T-helper 22 cell (primary cell): ENCODE data around the gene COMMD7.
A peak's percentile ranks its signal among the peaks of the same experiment; 100 is the strongest.

Source experiments
- DNase-seq: peaks from one replicate; pipeline ENCODE4 v3.0.0-alpha.2; 2020; ENCODE audit warnings: low read depth

COMMD7 gene

DNA sequence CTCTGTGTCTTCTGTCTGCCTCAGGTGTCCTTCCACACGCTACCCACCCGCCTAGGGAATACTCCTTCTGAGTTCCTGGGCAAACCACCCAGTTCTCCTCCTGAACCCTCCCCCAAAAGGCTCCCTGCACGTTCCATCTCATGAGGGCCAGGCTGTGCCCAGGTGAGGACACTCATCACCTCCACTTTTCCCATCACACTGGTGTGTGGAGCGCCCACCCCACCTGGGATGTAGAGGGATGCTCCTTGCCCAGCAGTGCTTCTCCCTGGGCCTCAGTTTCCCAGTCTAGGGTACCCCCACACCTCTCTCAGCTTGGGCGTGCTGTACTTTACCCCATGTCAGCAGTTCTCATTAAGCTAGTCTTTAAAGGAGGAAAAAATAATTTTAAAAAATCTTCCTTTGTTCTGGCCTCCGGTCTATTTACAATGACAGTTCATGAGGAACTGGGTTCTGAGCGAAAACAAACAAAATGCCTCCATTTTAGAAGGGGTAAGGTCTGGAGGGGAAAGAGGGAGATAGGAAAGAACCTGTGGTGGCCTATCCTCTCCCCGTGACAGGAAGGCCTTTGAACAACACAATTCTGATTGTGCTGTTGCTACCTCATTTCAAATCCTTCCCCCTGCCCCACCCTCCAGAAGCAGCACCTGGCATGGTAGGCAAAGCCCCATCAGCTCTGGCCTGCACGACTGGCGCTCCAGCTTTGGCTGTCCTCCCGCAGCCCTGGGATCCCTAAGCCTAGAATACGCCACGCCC lies 67.9 kb downstream of the COMMD7 start:
- DNase-seq, result no peak

DNA sequence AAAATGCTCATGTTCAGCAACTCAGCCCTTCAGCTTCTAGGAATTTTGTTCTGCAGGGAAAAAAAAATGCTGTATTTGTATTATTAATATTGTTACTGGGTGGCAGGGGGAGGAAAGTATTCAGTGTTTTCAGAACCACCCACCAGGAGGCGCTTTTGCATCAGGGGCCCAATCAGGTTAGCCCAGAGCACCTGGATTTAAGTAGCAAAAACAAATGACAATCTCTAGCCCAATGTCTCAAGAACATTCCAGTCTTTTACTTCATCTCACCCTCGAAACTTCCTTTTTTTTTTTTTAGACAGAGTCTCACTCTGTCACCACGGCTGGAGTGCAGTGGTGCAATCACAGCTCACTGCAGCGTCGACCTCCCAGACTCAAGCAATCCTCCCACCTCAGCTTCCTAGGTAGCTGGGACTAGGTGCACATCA lies 68.9 kb downstream of the COMMD7 start:
- peak; percentile 32 for DNase-seq

DNA sequence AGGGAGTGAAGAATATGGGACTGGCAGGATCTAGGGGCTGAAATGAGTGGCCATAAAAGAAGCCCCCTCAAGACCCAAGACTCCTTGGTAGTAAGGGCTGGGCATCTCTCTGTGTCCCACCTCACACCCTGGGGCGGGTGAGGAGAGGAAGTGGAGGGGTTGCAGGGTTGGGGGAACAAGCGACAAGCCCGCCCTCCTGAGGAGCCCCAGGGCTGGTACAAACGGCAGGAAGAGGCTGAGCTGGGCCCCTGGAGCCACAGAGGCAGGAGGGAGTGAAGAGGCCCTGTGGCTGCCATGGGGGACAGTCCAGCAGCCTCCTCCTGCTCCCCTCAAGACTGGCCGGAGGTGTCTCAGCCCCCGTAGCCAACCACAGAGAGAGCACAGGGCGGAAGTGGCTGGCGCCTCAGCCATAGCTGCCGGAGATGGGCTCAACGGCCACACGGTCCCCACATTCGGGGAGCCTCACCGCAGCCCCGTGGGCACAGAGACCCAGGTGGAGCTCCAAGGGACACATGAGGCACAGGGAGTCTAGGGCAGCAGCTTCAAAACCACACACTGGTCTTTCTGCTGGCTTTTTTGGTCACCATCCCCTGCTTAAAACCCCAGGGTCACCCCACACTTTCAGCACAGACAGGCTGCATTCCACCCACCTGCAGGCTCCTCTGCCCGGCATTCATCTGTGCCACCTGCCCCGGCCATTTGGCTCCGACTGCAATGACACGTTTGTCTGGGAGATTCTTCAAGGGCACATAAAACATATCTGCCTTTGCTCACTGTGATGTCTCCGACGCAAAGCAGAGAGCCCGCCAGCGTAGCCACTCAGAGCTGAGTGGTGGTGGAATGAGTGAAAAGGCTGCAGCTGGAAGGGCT lies 70.0 kb downstream of the COMMD7 start:
- no peak for DNase-seq

DNA sequence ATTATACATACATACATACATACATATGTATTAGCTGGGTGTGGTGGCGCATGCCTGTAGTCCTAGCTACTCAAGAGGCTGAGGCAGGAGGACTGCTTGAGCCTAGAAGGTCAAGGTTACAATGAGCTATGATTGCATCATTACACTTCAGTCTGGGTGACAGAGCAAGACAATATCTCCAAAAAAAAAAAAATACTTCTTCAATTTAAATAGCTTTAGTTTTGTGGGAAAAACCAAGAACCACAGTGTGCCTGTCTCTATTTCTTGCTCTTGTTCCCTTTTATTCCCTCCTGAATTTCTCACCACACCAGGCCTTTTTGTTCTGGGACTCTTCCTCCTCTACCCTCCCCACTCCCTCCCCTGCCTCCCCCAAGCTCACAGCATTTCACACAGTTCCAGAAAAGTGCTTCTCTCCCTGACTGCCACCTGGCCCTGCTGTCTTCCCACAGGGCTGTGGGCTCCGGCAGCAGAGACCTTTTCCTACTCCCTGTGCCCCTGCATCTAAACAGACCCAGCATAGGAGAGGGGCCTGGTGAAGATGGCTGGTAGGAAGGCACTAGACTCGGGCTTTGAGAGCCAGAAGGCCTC lies 70.8 kb downstream of the COMMD7 start:
- DNase-seq, result no peak

DNA sequence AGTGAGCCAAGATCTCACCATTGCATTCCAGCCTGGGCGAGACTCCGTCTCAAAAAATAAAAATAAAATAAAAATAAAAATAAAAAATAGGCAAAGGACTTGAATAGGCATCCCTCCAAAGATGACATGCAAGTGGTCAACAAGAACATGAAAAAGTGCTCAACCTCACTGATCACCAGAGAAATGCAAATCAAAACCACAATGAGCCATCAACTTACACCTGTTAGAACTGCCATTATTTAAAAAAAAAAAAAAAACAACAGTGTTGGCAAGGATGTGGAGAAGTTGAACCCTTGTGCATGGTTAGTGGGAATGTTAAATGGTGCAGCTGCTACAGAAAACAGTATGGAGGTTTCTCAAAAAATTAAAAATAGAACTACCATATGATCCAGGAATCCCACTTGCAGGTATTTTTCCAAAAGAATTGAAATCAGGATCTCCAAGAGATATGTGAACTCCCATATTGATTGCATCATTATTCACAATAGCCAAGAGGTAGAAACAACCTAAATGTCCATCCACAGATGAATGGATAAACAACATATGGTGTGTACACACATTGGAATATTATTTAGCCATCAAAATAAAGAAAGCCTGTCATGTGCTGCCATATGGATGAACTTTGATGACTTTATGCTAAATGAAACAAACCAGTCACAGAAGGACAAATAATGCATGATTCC lies 72.4 kb downstream of the COMMD7 start:
- DNase-seq, result no peak

DNA sequence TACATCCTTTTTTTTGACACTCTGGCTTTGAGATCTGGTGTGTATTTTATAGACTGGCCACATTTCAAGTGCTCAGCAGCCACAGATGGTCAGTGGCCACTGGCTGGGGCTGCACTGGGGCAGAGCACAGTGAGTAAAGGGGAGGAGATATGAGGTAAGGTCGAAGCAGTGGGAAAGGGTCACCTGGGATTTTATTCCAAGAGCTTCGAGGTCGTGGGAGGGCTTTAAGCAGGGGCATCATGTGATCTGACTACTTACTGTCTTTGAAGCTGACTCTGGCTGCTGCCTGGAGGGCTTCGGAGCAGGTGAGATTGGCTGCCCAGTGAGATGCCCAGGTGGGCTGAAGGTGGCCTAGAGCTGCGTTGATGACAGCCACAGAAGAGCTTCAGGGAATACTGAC lies 76.2 kb downstream of the COMMD7 start:
- no peak for DNase-seq

DNA sequence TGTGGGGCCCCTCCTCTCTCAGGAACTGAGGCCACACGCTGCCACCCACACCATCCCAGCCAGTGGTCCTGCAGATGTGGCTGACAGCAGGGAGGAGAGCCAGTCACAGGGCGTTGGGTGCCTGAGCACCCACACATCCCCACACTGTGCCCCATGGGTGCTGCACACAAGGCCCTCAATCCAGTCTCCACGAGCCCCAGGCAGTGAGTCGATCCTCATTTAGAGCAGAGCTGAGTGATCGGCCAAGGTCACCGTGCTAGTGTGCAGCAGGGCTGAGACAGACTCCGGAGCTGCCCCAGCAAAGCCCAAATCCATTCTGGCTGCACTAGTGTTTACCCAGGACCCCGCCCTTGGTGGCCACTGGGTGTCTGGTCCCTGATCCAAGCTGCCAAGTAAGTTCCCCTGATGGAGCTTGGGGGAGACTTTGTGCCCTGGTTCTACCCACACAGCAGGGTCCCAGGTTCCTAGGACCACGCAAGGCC lies 78.5 kb downstream of the COMMD7 start:
- DNase-seq, result no peak

DNA sequence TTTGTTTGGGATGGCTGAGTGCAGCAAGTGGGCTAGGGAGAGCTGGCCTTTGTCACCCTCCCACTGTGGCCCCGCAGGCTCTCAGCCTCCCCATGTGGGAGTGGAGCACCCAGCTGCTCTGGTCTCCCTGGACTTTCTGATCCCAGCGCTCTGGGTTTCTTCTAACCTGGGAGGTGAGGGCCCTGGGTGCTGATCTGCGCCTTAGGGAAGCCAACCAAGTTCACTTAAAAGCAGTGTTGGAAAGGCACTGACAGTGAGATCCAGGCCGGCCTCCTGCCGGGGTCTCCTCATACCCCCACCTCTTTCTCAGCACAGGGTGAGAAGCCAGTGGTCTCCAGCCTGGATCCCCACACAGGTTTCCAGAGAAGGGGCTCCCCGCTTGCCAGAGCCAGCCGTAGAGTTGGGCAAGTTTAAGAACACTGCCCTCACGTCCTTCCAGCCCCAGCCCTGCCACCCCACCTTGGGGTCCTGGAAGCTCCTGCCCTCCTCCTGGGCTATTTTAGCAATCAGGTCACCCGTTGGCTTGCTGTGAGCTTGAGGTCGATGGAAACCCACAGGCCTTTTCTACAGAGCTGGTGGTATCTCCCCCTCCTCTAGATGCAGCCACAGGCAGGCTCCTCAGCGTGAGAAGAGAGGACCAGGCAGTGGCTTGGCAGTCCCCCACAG lies 79.1 kb downstream of the COMMD7 start:
- no peak for DNase-seq

DNA sequence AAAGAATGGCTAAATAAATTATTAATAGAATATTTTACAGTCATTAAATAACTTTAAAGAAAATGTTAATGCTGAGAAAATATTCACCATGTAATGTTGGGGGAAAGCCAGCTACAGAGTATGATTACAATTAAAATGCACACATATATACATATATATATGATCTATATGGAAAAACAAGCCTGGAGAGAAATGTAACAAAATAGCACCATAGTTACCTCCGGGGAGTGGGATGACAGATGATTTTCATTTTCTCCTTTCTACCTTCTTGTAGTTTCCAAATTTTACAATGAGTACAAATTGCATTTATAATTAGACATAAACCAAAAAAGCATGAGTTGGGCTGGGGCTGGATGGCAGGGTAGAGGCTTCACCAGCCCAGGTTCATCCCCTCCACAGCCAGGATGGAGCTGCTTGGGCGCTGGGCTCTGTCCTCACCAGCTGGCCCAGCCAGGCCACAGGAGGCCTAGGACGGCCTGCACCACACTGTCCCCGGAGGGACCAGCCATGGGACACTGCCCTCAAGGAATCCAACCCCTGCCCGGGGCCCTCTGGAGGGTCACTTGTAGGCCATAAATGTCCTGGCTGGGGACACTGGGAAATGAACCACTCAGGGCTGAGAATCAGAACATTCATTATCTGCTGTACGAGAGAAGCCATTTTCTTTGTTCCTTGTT lies 79.8 kb downstream of the COMMD7 start:
- DNase-seq, result no peak

DNA sequence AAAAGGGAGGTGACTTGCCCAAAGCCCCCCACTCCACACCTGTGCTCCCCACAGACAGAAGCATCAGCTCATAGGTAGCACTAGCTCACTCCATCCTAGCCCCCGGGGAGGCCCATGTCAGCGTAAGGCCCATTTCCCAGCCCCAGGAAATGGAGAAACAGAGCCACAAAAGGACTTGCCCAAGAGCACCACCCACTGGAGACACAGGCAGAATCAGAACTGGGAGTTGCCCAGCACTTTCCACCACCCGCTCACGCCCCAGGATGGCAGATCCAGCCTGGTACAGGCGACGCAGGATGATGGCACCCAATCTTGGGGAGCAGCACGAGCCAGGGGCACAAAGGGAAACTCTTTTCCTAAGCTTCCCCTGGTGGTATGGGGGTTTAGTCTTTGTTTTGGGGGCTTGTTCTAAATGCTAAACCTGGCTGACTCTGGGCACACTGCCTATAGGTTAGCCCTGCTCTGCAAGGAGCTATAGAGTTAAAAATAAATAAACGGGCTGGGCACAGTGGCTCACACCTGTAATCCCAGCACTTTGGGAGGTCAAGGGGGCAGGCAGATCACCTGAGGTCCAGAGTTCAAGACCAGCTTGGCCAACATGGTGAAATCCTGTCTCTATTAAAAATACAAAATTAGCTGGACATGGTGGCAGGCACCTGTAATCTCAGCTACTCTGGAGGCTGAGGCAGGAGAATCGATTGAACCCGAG lies 81.3 kb downstream of the COMMD7 start:
- DNase-seq, result no peak

DNA sequence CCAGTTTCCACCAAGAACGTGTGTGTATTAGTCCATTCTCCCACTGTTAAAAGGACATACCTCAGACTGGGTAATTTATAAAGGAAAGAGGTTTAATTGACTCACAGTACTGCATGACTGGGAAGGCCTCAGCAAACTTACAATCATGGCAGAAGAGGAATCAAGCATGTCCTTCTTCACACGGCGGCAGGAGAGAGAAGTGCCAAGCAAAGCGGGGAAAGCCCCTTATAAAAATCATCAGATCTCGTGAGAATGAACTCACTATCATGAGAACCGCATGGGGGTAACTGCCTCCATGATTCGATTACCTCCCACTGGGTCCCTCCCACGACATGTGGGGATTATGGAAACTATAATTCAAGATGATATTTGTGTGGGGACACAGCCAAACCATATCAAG lies 82.6 kb downstream of the COMMD7 start:
- no peak for DNase-seq

DNA sequence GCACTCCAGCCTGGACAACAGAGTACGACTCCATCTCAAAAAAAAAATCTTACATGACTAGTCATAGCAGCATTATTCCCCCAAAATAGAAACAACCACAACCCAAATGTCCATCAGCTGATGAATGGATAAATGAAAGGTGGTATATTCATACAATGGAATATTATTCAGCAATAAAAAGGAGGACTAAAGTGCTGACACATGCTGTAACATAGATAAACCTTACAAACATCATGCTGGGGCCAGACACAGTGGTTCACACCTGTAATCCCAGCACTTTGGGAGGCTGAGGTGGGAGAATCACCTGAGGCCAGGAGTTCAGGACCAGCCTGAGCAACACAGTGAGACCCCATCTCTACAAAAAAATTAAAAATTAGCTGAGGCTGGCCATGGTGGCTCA lies 86.4 kb downstream of the COMMD7 start:
- DNase-seq, result no peak

DNA sequence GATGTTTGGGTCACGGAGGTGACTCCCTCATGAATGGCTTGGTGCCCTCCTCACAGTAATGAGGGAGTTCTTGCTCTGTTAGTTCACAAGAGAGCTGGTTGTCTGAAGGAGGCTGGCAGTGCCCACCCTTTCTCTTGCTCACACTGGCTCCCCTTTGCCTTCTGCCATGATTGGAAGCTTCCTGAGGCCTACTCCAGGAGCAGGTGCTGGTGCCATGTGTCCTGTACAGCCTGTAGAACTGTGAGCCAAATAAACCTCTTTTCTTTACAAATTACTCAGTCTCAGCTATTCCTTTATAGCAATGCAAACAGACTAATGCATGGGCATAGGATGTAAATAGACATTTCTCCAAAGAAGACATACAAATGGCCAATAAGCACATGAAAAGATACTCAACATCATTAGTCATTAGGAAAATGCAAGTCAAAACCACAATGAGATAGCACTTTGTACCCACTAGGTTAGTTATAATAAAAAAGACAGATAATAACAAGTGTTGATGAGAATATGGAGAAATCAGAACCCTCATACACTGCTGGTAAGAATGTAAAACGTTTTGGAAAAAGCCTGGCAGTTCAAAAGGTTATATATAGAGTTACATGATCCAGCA lies 87.3 kb downstream of the COMMD7 start:
- no peak for DNase-seq

DNA sequence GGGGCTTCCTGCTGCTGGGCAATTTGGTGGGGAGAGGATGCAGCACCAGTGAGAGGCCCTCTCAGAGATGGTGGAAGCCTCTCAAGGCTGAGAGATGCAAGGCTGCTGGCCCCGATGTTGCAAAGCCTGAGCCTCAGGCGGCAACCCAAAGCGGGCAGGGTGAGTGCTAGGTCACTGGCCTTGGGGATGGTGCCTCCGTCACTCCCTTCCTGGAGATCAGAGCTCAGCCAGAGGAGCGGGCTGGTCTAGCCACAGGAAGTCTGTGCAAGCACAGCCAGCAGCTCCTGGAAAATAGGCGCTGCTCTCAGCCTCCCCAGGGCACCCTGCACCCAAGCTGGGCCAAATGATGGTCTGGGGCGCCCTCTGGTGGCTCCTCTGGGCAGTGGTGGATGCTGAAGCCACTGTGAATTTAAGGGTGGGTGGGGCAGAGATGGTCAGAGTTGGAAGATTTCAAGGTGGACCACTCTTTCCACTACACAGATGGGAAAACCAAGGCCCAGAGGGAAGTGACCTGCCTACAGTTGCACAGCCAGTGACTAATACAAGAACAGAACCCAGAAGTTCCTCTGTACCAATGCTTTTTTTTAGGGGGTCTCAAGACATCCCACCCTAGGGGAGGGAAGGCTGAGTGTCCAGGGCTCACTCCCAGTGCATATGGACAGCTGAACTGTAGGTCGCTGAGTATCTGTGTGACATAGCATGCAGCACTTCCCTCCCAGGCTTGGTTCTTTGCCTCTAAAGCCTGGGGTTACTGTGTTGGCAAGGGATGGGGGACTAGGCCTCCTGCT lies 90.3 kb downstream of the COMMD7 start:
- DNase-seq, result peak; percentile 67
